HCT116 (cell line): ENCODE measurements around the gene NME9.

Experiments
- ATF3 ChIP-seq: IDR thresholded peaks from 2 replicates; pipeline ENCODE4 v1.6.1; 2012
- CEBPB ChIP-seq: IDR thresholded peaks from 2 replicates; pipeline ENCODE4 v1.6.1; 2012; ENCODE audit warnings: low read depth
- CTCF ChIP-seq, 3 experiments: fragments of 200-600 bp in 1 of 3; sonication (generic) in 1 of 3; IDR thresholded peaks in 2 of 3; conservative IDR thresholded peaks in 1 of 3; 2 replicates each; pipeline ENCODE4 v1.5.1; 2012 to 2017; ENCODE audit warnings: low read depth in 2 of 3, low read length in 2 of 3, antibody characterized with exemption in 1 of 3, borderline replicate concordance in 1 of 3, control low read depth in 1 of 3, mild to moderate bottlenecking in 1 of 3, mixed read lengths in 1 of 3, mixed run types in 1 of 3, moderate library complexity in 1 of 3; ENCODE audit not compliant: insufficient read depth in 1 of 3
- ELF1 ChIP-seq: IDR thresholded peaks from 2 replicates; pipeline ENCODE4 v1.6.1; 2012; ENCODE audit warnings: low read depth, borderline replicate concordance
- EZH2 ChIP-seq: fragments of 200-600 bp; sonication (generic); IDR thresholded peaks from 2 replicates; pipeline ENCODE4 v1.6.1; 2017; ENCODE audit warnings: antibody characterized with exemption, mixed run types
- POLR2A ChIP-seq: IDR thresholded peaks from 2 replicates; pipeline ENCODE4 v1.7.0; 2011; ENCODE audit warnings: borderline replicate concordance; ENCODE audit not compliant: insufficient read depth, insufficient read length; ENCODE audit errors: extremely low read depth
- POLR2AphosphoS5 ChIP-seq: IDR thresholded peaks from 2 replicates; pipeline ENCODE4 v1.6.1; 2011; ENCODE audit warnings: mild to moderate bottlenecking, low read depth, low read length, moderate library complexity
- RAD21 ChIP-seq: IDR thresholded peaks from 2 replicates; pipeline ENCODE4 v1.6.1; 2012; ENCODE audit warnings: low read depth, mild to moderate bottlenecking
- SIN3A ChIP-seq: IDR thresholded peaks from 2 replicates; pipeline ENCODE4 v1.6.1; 2012; ENCODE audit warnings: low read depth
- SP1 ChIP-seq: IDR thresholded peaks from 2 replicates; pipeline ENCODE4 v1.6.1; 2012; ENCODE audit warnings: low read depth
- TCF7L2 ChIP-seq: IDR thresholded peaks from 2 replicates; pipeline ENCODE4 v1.7.0; 2011; ENCODE audit warnings: borderline replicate concordance, inconsistent platforms; ENCODE audit not compliant: insufficient read depth, insufficient read length; ENCODE audit errors: extremely low read depth
- YY1 ChIP-seq: IDR thresholded peaks from 2 replicates; pipeline ENCODE4 v1.6.1; 2011; ENCODE audit warnings: low read length, low read depth, moderate library complexity, mild to moderate bottlenecking; ENCODE audit not compliant: insufficient replicate concordance; ENCODE audit errors: extremely low read depth
- TF ChIP-seq, protein P1 (sequence below): IDR thresholded peaks from 2 replicates; pipeline ENCODE4 v1.6.1; 2012; ENCODE audit warnings: low read depth
- TF ChIP-seq, protein P2 (sequence below): IDR thresholded peaks from 2 replicates; pipeline ENCODE4 v1.6.1; 2012

DNA sequence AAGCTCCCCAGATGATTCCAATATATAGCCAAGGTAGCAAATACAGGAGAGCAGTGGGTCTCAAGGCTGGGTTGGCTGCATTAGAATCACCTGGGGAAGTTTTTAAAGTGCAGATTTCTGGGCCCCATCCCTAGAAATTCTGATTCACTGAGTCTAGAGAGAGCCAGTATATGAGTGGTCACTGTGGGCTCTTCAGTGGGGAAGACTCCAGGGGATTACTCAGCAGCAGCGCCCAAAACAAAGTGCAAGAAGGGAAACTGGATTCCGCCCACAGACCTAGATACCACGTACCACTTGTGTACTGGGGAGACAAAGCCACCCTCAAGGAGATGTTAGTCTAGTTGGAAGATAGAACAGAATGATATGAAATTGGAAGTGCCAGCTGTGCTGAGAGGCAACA is 40.0 kb downstream of the NME9 start:
- TF ChIP-seq CTCF (IDR thresholded peaks at IDR 0.05 in 2 of 3, conservative IDR thresholded peaks at IDR 0.05 in 1 of 3; ENCODE audit: borderline replicate concordance in 1 of 3, insufficient read depth in 1 of 3, low read depth in 2 of 3, low read length in 2 of 3) (no peak), YY1 (no peak), POLR2AphosphoS5 (no peak), SIN3A (no peak), ELF1 (no peak), RAD21 (no peak), POLR2A (no peak), SP1 (no peak), CEBPB (no peak), EZH2 (no peak), TCF7L2 (no peak), ATF3 (no peak)
- TF ChIP-seq, protein P1, sequence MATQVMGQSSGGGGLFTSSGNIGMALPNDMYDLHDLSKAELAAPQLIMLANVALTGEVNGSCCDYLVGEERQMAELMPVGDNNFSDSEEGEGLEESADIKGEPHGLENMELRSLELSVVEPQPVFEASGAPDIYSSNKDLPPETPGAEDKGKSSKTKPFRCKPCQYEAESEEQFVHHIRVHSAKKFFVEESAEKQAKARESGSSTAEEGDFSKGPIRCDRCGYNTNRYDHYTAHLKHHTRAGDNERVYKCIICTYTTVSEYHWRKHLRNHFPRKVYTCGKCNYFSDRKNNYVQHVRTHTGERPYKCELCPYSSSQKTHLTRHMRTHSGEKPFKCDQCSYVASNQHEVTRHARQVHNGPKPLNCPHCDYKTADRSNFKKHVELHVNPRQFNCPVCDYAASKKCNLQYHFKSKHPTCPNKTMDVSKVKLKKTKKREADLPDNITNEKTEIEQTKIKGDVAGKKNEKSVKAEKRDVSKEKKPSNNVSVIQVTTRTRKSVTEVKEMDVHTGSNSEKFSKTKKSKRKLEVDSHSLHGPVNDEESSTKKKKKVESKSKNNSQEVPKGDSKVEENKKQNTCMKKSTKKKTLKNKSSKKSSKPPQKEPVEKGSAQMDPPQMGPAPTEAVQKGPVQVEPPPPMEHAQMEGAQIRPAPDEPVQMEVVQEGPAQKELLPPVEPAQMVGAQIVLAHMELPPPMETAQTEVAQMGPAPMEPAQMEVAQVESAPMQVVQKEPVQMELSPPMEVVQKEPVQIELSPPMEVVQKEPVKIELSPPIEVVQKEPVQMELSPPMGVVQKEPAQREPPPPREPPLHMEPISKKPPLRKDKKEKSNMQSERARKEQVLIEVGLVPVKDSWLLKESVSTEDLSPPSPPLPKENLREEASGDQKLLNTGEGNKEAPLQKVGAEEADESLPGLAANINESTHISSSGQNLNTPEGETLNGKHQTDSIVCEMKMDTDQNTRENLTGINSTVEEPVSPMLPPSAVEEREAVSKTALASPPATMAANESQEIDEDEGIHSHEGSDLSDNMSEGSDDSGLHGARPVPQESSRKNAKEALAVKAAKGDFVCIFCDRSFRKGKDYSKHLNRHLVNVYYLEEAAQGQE, result no peak
- TF ChIP-seq, protein P2, sequence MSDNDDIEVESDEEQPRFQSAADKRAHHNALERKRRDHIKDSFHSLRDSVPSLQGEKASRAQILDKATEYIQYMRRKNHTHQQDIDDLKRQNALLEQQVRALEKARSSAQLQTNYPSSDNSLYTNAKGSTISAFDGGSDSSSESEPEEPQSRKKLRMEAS, result no peak
